HG03159 (cell line): Measurements from ENCODE around the gene CHRNA4.

Experiments
- ATAC-seq: cut with Tn5 transposase; IDR thresholded peaks from one replicate; pipeline ENCODE4 v1.9.1; 2021; ENCODE audit warnings: mild to moderate bottlenecking, moderate library complexity; ENCODE audit not compliant: unreplicated experiment

CHRNA4 gene

DNA sequence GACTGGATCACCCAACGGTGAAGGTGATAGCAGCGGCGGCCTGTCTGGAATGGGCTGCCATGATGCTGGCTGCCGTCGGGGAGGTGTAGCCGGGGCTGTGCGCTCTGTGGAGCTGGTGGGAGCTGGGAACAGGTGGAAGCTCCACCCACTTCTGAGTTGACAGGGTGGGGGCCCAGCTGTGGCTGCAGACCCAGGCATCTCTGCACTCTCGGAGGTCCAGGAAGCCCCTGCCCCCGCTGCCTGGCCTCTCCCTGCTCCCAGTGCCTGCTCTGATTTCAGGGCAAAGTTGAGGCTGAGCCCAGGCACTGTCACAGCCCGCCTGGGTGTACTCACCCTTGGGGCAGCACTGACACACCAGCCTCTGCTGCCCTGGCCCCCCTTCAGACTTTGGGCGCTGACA is 18.1 kb upstream of the CHRNA4 start:
- ATAC-seq: no peak

DNA sequence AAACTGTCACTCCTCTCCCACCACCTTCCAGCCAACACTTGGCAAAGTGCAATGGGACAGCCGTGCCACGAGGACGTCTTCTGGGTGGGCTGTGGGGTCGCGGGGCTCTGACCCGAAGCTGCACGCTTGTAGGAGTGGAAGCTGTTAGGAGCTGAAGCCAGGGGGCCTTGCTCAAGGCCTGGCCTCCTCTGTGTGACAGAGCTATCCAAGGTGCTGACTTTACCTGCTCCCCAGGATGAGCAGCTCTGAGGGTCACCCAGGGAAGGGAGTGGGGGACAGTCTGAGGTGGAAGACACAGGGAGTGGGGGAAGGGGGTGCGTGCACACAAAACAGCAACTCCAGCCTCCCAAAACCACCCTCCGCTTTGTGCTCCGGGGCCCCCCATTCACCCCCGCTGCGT is 17.5 kb upstream of the CHRNA4 start:
- ATAC-seq: no peak

DNA sequence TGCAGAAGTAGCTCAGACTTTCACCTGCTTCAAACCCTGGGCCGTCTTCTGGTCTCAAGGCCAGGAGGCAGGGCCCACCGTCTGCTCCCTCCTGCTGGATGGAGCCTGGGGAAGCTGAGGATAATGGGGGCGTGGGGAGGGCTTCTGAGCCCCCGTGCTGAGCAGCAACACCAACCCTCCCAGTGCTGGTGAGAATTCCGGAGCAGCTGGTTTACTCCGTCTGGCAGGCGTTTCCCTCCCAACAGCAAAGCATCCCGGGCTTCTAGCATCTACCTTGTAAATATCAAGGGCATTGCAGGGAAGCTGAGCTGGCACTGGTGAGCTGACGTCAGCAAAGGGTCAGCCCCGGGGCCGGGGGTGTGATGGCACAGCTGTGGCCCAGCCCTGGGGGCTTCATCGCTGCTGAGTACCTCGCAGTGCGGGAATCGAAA is 16.8 kb upstream of the CHRNA4 start:
- ATAC-seq: no peak

DNA sequence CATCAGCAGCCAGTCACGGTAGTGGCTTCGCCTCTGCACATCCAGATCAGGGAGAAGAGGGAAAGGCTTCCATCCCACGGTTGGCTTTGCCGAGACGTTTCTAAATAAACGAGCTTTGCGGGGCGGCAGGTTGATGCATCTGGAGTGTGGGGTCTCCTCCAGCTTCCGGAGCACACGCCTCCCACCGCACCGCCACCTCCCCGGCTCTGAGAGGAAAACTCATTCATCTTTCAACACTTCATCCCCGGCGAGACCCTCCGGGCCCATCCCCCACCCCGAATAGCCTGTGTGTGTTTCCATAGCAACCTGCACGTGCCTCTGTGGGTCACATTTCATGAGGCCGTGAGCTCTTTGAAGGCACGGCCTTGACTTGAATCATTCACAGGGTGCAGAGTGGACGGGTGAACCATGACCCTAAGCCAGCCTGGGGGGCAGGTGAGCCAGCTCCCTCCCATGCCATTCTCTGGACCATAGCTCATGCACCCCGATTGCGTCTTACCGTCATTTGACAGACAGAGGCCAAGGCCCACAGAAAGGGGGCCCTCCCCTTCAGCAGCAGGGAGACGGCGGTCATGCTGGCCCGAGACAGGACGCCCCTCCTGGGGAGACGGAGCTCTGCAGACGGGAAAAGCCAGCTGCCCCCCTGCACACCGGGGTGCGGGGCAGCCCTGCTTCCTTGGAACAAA is 16.2 kb upstream of the CHRNA4 start:
- no peak for ATAC-seq

DNA sequence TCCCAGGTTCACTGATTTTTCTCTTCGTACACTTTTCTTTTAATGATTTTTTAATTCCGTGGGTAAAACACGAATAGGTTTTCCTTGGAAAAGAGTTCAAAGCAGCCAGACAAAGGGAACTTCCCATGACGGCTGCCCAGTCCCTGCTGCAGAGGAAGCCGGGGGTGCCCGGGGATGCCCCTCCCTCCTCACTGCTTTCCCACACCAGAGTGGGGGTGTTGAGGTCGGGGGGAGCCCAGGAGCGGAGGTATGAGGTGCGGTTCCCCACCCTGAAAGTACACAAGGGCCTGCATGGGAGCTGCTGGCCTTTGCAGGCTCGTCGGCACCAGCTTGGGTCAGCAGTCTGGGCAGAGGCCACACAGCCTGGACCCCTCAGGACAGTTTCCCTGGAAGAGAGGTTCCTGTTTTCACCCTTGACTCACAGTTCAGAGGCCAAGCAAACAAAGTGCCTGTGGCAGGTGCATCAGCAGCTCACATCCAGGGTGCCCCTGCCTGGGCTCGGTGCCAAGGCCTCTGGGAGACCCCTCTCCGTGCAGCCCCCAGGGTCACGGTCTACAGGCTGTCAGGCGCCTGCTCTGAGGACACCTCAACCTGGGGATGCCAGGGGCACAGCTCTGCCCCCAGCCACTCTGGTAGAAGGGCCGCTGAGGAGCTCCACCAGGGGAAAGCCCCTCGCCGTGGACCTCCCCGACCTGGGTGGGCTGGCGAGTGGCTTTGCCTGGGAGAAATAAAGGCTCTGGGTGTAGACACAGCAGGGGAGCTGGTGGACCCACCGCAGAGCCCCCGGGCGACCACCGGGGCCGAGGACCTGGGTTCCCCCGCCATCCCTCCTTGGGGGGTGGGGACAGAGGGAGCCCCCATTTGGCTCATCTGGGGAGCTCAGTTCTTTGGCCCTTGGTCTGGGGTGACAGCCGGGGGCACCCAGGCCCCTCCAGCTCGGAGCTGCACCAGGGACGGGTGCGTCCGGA is 15.4 kb upstream of the CHRNA4 start:
- no peak for ATAC-seq

DNA sequence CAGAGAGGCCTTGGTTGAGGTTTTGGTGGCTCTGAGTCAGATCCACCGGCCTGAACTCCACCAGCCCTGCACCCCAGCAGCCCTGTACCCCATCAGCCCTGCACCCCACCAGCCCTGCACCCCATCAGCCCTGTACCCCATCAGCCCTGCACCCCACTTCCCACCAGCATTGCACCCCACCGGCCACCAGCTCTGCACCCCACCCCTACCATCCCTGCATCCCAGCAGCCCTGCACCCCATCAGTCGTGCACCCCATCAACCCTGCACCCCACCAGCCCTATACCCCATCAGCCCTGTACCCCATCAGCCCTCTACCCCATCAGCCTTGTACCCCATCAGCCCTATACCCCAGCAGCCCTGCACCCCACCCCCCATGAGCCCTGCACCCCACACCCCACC is 14.3 kb upstream of the CHRNA4 start:
- no peak for ATAC-seq

DNA sequence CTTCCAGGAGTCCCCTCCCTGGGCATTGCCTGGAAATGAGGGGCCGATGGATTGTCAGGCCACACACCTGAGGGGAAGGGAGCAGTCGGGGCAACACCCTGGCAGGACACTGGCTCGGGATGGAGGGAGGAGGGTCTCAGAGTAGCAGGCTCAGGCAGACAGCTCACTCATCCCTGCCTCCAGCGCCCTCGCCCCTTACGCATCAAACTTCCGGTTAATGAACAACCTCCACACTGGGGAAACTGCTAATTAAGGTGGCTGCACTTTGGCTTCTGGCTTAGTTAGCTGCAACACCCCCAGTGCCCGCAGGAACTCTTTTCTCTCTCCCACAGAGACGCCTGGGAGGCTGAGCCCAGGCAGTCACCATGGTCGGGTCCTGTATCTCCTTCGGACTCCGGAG is 13.4 kb upstream of the CHRNA4 start:
- no peak for ATAC-seq

DNA sequence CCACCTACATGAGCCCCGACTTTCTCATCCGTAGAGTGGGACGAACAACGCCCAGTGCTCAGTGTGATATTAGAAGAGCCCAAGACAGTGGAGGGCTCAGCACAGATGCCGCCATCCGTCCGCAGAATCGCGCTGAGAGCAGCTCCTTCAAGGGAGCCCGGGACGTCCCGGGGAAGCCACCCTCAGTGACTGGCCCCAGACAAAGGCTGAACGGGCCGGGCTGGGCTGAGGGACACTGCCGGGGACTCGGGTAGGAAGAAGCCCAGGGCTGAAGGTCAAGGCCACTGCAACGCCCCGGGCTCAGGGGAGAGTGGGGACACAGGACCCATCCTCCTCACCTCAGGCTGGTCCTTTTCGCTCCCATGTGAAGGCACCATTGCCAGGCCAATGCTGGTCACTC is 12.8 kb upstream of the CHRNA4 start:
- ATAC-seq: no peak

DNA sequence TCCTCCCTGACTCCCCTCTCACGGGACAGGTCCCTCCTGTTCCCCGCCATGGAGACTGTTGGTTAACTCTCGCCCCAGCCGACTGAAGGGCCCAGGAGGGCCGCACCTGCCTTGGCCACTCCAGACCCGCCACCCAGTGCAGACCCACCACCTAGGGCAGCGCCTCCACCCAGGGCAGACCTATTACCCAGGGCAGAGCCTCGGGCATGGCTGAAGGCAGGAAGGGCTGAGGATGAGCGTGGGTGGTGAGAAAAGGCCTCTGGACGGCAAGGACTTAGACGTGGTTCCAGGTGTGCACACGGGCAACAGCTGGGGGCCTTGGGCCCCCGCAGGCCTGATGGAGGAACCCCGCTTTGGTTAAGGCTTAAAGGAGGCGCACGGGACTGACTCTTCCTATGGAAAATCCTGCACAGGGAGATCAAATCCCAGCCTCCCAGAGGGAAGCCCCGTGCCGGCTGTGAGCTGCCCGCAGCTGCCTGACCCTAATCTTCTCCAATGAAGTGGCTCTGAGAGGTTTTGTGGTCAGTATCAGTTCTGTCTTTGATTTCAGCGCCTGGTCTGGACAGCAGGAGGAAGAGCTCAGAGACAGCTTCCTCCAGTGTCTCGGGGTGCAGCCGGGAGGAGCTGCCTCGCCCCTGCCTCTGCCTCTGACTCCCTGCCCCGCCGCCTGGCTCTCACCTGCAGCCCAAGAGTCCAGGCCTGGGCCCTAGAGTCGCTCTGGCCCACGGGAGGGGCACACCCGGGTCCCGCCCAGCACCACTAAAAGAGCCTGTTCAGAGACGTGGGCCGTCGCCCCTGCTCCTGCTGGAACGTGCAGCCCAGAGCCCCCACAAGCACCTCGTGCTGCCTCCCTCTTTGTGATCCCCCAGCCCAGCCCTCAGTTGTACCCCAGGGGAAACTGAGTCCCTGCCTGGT is 12.1 kb upstream of the CHRNA4 start:
- no peak for ATAC-seq

DNA sequence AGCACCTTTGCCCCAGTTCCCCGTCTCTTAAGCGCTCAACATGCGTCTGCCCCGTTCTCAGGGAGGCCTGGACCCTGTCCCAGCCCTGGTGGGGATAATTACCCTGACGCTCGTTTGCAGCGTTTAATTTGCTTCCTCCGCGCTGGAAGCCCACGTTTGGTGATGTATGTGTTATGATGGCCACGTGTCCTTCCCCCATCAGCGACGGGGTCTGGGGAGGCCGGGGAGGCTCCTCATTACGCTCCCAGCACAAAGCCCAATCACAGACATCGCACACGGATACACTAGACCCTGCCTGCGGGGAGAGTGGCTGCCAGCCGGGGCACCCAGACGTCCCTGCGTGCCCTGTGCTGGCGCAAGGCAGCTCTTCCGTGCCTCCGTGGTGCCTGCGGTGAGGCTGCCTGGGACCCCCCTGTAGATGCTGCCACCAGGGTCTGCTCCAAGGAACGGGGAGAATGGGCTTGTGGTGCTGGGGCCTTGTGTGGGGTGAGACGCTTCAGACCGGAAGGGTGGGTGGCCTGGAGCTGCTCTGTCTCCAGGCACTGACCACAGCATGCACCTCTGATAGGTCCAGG is 10.2 kb upstream of the CHRNA4 start:
- ATAC-seq: no peak

DNA sequence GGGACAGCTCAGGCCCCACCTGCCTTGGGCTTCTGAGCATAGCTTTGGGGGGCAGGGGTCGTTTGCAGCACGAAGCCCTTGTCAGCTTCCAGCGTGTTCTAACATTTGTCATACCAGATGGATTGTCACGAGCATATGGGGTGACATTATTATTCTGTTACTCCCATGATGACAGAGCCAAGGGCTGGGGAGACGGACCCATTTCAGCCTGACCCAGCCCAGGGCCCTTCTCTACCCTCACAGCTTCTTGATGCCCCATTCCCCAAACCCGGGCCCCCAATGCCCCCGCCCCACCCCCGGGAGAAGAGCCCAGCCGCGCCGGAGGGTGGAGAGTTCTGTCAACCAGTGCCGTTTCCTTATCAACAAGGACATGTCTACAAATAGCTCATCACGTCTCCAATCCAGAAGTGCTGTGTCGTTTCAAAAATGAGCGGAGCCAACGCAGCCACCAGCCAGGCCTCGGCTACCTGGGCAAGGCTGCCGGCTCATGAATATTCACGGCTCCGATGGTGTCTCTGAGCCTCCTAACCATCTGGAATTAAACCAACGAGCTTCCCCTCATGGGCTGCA is 9.6 kb upstream of the CHRNA4 start:
- ATAC-seq: no peak

DNA sequence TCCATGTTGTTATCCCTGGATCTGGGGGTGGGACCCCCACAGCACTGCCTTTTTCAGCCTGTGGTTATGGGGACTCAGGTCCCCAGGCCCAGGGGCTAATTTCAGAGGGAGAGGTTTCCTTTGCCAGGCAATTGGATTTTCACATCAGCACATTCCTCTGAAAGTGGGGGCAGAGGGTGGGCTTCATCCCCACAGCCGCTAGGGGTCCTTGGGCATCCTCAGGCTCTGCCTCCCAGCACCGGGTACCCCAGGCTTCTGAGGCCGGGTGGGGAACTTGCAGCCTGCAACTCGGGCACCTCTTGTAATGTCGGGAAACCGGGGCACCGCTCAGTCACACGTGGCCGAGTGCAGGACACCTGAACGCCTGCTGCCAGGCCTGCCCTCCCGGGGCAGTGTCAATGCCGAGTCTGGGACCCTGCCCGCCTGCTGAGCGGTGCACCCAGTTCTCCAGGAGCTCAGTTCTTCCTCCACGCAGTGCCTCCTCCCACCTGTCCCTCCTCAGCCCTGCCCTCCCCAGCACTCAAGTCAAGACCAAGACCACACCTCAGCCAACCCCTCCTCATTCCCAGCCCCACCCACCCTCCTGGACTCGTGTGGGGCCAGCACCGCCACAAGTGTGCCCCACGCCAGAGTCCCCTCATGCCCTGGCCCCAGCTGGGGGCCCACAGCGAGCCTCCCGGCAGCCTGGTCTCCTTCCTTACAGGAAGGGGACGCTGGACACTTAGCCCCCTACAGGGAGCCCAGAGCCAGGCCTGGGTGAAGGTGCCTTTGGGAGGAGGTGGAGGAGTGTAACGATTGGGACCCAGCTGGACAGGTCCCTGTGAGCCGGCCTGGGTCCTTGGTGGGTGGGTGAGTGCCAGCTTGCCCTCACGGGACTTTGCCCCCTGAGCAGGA is 8.8 kb upstream of the CHRNA4 start:
- no peak for ATAC-seq

DNA sequence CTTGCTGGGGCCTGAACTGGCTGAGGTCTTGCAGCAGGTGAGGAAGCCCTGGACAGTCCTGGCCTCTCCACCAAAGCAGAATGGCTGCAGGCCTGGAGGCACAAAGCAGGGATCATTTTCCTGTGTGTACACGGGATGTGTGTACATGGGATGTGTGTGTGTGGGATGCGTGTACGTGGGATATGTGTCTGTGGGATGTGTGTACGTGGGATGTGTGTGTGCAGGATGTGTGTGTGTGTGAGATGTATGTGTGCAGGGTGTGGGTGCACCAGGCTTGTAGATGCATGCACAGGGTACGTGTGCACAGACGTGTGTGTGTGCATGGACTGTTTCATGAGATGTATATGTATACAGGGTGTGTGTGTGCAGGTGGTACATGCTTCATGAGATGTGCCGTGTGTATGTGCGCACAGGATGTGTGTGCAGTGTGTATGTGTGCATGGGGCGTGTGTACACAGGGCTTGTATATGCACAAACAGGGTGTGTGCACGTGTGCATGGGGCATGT is 7.9 kb upstream of the CHRNA4 start:
- ATAC-seq: no peak

DNA sequence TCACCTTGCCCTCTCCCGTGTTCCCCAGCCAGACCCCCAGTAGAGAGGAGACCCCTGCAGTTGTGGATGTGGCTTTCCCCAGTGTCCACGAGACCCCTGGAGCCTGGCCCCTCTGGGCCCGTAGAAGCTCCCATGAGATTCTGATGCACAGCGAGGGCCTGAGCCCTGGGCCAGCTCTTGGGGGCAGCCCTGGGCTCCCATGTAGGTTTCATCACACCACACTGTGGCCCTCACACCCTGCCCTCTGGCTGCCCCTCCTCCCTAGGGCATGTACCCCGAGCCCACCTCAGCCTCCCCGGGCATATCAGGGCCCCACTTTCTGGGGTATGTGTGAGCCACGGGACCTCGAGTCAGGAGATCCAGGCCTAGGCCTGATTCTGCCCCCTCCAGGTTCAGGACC is 7.0 kb upstream of the CHRNA4 start:
- ATAC-seq: no peak

DNA sequence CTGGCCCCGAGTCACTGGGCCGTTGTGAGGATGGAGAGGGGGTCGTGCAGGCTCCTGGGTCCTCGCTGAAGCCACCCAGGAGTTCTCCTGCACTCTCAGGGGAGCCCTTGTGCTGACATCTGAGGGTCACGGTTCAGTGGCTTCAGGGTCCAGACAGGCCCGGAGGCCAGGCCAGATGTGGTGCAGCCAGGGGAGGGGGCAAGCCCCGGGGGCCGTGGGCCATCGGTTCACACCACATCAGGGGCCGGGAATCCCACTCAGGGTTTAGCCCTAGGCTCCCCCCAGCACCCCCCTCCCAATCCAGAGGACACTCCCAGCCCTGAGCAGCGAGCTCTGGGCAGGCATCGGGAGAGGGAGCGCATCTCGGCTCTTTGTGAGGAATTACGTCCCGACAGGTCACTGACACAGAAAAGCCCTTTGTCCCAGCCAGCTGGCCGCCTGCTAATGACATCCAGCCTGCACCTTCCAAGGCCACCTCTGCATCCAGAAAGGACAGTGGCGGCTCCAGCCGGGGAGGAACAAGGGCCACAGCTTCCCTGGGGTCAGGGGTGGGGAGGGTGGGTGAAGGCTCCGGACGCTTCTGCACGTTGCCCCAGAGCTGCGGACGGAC is 6.4 kb upstream of the CHRNA4 start:
- no peak for ATAC-seq

DNA sequence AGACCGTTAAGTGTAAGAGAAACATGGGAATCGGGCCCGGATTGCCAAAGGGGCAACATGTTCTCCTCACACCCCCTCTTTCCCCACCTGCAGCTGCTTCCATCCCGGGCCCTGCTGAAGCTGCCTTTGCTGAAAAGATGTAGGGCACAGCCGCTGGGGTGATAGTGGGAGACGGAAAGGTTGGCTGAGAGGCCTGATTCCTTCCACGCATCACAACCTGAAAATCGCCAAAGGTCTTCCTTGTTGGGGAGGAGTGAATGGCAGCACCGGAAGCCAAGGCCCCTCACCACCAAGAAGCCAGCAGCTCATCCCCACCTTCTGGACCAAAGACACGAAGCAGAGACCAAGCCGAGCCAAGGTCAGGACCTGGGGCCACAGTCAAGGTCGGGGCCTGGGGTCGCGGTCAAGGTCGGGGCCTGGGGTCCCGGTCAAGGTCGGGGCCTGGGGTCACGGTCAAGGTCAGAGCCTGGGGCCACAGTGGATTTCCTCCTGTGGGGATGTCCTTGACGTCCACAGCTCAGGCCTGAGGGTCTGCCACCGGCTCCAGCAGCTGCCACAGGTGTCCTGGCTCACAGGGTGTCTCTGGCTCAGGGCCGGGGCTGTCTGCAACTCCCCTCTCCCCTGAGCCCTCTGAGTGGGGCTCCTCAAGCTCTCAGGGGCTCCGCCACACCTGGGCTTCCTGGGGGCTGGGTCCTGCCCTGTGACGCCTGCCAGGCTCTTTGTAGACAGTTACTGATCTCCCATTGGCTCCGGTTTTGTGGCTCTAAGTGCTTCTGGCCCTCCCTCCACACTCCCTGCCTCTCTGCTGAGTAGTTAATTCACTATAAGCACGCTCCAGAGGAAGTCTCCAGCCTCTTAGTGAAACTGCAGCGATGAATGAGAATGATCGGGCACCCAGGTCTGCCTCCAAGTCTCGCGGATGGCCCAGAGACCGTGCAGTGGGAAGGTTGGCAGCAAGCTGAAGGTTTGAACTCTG is 5.5 kb upstream of the CHRNA4 start:
- ATAC-seq: no peak

DNA sequence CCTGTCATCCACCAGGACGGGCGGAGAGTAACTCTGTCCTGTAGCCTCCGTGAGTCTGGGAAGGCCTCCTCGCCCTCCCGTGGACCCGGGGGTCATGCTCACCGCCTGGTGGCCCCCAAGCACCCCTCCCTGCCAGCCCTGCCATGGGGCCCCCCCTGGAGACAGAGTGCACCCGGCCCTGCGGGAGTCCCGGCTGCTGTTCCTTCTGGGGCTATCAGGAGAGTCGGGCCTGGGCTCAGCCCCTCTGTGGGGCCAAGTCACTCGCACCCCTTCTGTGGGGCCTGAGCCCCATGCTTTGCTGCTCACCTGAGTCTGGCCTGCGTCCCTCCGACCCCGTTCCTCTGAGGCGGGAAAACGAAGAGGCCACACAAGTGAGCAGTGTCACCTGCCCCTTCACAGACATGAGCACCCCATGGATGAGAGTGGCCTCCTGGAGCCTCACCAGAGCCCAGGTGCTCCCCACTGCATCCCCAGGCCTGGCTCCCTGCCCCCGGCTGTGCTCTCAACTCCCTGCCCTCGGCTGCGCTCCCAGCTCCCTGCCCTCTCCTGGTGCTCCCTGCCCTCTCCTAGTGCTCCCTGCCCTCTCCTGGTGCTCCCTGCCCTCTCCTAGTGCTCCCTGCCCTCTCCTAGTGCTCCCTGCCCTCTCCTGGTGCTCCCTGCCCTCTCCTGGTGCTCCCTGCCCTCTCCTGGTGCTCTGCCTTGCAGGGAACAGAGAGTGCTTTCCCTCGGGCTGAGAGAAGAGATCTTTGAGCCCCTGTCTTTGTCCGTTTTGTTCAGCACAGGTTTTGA is 4.6 kb upstream of the CHRNA4 start:
- no peak for ATAC-seq
